Gastrocnemius medialis (tissue), 4 donors: Measurements from ENCODE around the gene CCDC74A. TPM values are rescaled to one million over a fixed set of nuclear protein-coding genes. Genes with fewer than 3 reads are reported as not detected.
"Not testable (repeated sequence)": the region's sequence is repeated elsewhere in the genome, so short reads cannot be mapped to it uniquely, and the experiment has no call there.

Experiments used
- ATAC-seq, 2 donors: fragments of 150-250 bp; one replicate each; pipeline ENCODE4 v1.9.1; 2016
- DNase-seq, 2 donors: peaks; one replicate each; pipeline ENCODE4 v3.0.0-alpha.2; 2019
- H3K27ac ChIP-seq, 4 donors: fragments of 200-600 bp; sonication (generic); 1 replicate in 1 of 4; 2 replicates in 3 of 4; pipeline ENCODE4 v1.5.1; 2016 to 2018; ENCODE audit warnings: mild to moderate bottlenecking in 2 of 4, moderate library complexity in 1 of 4
- H3K27me3 ChIP-seq, 3 donors: fragments of 200-600 bp; sonication (generic) in 2 of 3; 1 replicate in 1 of 3; 2 replicates in 2 of 3; pipeline versions ENCODE4 v1.5.1 to v1.6.0; 2016 to 2019; ENCODE audit warnings: mild to moderate bottlenecking in 1 of 3, moderate library complexity in 1 of 3
- H3K36me3 ChIP-seq, 2 donors: fragments of 200-600 bp; sonication (generic) in 1 of 2; one replicate each; pipeline ENCODE4 v1.5.1; 2017 to 2018
- H3K4me1 ChIP-seq, 2 donors: fragments of 200-600 bp; sonication (generic) in 1 of 2; one replicate each; pipeline ENCODE4 v1.5.1; 2016 to 2017; ENCODE audit warnings: mild to moderate bottlenecking in 2 of 2
- H3K4me3 ChIP-seq, 4 donors: fragments of 200-600 bp; sonication (generic) in 3 of 4; 1 replicate in 1 of 4; 2 replicates in 3 of 4; pipeline ENCODE4 v1.5.1; 2016 to 2019; ENCODE audit warnings: mild to moderate bottlenecking in 2 of 4
- H3K9me3 ChIP-seq, 3 donors: fragments of 200-600 bp; sonication (generic) in 2 of 3; 1 replicate in 1 of 3; 2 replicates in 2 of 3; pipeline ENCODE4 v1.5.1; 2016 to 2019
- POLR2A ChIP-seq, 2 donors: fragments of 450-650 bp; IDR thresholded peaks; one replicate each; pipeline ENCODE4 v1.6.1; 2017; ENCODE audit warnings: antibody characterized with exemption in 2 of 2, mild to moderate bottlenecking in 2 of 2, moderate library complexity in 2 of 2
- in situ Hi-C, 4 donors: fragments of 200-750 bp; cut with MboI; loops; one replicate each; pipeline versions ENCODE4 v1.15.0 to v1.8.0; 2017; ENCODE audit warnings: low sequenced_read_pairs in 4 of 4
- intact Hi-C: fragments of 100-400 bp; cut with DNase I; formaldehyde crosslinking; loops from one replicate; pipeline ENCODE4 v1.15.1; 2023; ENCODE audit warnings: low total_unique reads
- total RNA-seq, 4 donors: library from RNA; depleted of rRNA; stranded (reverse); fragments of >200 nt; gene quantifications; one replicate each; pipeline versions ENCODE4 v1.1.0 to v1.2.3, GENCODE V29; 2016
- TF ChIP-seq, protein P1 (sequence below), 5 experiments: fragments of 450-650 bp in 3 of 5; fragments of 200-600 bp in 2 of 5; sonication (generic) in 2 of 5; IDR thresholded peaks in 4 of 5; conservative IDR thresholded peaks in 1 of 5; 1 replicate in 4 of 5; 2 replicates in 1 of 5; pipeline ENCODE4 v1.5.1; 2016 to 2019; ENCODE audit warnings: antibody characterized with exemption in 5 of 5, mild to moderate bottlenecking in 3 of 5, moderate library complexity in 3 of 5

Gene CCDC74A
- total RNA-seq, 4 donors from 2014 or later = 0.24 to 0.46 (median 0.36) TPM; not detected in 1

- Histone ChIP-seq H3K27me3 (no peaks in the 10 kb centered on the region), H3K36me3 (no peaks in the 10 kb centered on the region), H3K9me3 (no peaks in the 10 kb centered on the region), H3K4me1 (no peaks in the 10 kb centered on the region), H3K27ac (no peak overlapping the region), H3K4me3 (no peak overlapping the region)
- intact Hi-C loops = no loop called here
- DNase-seq (no peak), ATAC-seq (no peak)
- no peak for TF ChIP-seq POLR2A (IDR thresholded peaks at IDR 0.05)
- TF ChIP-seq, protein P1, sequence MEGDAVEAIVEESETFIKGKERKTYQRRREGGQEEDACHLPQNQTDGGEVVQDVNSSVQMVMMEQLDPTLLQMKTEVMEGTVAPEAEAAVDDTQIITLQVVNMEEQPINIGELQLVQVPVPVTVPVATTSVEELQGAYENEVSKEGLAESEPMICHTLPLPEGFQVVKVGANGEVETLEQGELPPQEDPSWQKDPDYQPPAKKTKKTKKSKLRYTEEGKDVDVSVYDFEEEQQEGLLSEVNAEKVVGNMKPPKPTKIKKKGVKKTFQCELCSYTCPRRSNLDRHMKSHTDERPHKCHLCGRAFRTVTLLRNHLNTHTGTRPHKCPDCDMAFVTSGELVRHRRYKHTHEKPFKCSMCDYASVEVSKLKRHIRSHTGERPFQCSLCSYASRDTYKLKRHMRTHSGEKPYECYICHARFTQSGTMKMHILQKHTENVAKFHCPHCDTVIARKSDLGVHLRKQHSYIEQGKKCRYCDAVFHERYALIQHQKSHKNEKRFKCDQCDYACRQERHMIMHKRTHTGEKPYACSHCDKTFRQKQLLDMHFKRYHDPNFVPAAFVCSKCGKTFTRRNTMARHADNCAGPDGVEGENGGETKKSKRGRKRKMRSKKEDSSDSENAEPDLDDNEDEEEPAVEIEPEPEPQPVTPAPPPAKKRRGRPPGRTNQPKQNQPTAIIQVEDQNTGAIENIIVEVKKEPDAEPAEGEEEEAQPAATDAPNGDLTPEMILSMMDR (IDR thresholded peaks at IDR 0.05 in 4 of 5, conservative IDR thresholded peaks at IDR 0.05 in 1 of 5) = no peak
- in situ Hi-C loops = no loop called here
These were observed 29.3 kb downstream of the CCDC74A start for GRCh38 chr2:131556998-131557397.

DNA sequence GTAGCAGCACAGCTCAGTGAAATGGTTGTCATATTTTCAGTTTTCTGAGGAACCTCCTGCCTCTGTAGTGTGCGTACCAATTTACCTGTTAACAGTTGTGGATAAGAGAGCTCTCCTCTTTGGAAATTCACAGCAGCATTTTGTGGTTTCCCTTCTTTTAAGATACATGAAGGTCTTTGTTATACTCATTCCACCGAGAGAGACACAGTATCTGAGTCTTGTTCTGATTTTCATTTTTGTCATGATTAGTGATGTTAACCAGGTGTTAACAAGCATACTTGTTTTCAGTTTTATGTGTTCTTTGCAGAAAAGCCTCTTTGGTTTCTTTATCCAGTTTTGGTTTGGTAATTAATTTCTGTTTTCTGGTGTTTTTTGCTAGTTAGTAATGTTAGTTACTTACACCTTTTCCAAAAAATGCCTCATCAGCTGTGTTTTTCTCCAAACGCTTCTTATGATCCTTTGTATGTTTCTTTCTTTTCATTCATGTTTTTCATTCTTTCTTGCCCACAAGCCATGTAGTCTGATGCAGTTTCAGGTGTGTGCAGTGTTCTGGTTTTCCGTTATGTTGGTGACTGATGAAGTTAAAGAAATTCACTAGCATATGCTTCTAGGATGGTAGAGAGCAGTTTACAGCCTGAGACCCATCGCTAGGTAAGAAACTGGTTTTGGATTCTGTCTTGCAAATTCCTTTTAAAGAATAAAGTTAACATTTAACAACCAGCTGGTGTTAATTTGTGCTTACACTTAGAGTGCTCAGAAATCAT, 30.1 kb downstream of the CCDC74A start:
- no peaks in the 10 kb centered on the region for H3K9me3 ChIP-seq
- no peak overlapping the region for H3K4me3 ChIP-seq
- intact Hi-C loops = no loop called here
- no peak overlapping the region for H3K27ac ChIP-seq
- no peaks in the 10 kb centered on the region for H3K36me3 ChIP-seq
- ATAC-seq (no peak), DNase-seq (no peak)
- no peaks in the 10 kb centered on the region for H3K4me1 ChIP-seq
- no peaks in the 10 kb centered on the region for H3K27me3 ChIP-seq
- in situ Hi-C loops = no loop called here
- TF ChIP-seq POLR2A (IDR thresholded peaks at IDR 0.05) = no peak
- TF ChIP-seq, protein P1 (IDR thresholded peaks at IDR 0.05 in 4 of 5, conservative IDR thresholded peaks at IDR 0.05 in 1 of 5) = no peak

DNA sequence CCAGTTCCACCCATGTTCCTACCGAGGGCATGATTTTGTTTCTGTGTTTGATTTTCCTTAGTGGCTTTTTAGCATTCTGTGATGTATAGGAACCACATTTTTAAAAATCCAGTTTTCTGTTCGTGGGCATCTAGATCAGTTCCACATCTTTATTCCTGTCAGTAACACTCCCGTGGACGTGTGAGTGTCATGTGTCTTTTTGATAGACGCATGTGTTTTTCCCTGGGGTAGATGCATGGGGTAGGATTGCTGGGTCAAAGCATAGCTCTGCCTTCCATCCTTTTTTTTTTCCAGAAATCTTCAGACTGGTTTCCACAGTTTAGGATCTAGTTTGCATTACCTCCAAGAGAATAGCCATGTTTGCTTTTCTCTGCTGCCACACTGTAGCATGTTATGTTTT, 38.7 kb downstream of the CCDC74A start:
- TF ChIP-seq POLR2A (IDR thresholded peaks at IDR 0.05) = no peak
- TF ChIP-seq, protein P1 (IDR thresholded peaks at IDR 0.05 in 4 of 5, conservative IDR thresholded peaks at IDR 0.05 in 1 of 5) = no peak
- no peaks in the 10 kb centered on the region for H3K9me3 ChIP-seq
- no peak overlapping the region for H3K4me3 ChIP-seq
- ATAC-seq = no peak
- DNase-seq = no peak
- no peaks in the 10 kb centered on the region for H3K36me3 ChIP-seq
- H3K27me3 ChIP-seq = no peaks in the 10 kb centered on the region
- H3K27ac ChIP-seq = no peak overlapping the region
- in situ Hi-C loops (no loop called here), intact Hi-C loops (no loop called here)
- H3K4me1 ChIP-seq = no peaks in the 10 kb centered on the region

DNA sequence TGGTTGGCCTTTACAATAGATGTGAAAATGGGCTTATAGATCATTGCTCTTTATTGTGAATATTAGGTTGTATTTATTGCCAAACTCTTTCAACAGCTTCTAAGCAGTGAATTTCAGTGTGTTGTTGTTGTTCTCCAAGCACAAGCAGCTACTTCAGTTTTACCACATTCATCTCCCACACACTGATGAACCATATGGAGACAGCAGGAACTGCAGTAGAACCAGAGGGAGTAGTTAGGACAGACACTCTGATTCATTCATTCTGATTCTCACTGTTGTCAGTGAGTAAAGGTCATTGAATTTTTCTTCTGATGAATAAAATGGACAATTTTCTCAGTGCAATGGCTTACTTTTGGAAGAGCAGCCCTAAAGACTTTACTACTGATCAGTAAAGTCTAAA, 40.2 kb downstream of the CCDC74A start:
- no peak overlapping the region for H3K27ac ChIP-seq
- H3K4me1 ChIP-seq = no peaks in the 10 kb centered on the region
- DNase-seq (no peak), ATAC-seq (no peak)
- no peaks in the 10 kb centered on the region for H3K27me3 ChIP-seq
- H3K4me3 ChIP-seq = no peak overlapping the region
- intact Hi-C loops = no loop called here
- TF ChIP-seq, protein P1 (IDR thresholded peaks at IDR 0.05 in 4 of 5, conservative IDR thresholded peaks at IDR 0.05 in 1 of 5) = no peak
- no peak for TF ChIP-seq POLR2A (IDR thresholded peaks at IDR 0.05)
- no peaks in the 10 kb centered on the region for H3K36me3 ChIP-seq
- in situ Hi-C loops = no loop called here
- H3K9me3 ChIP-seq = no peaks in the 10 kb centered on the region

- intact Hi-C loops, H3K9me3 ChIP-seq, ATAC-seq, H3K27ac ChIP-seq, in situ Hi-C loops, DNase-seq, H3K27me3 ChIP-seq, H3K4me1 ChIP-seq, H3K36me3 ChIP-seq, H3K4me3 ChIP-seq: not testable (repeated sequence)
These were observed 40.7 kb downstream of the CCDC74A start for GRCh38 chr2:131568401-131568800.
